UCSD-AML1 (cell line): ENCODE data around the gene KCNG2.

Experiments used
- DNase-seq: peaks from one replicate; lab custom pipeline; 2025; ENCODE audit not compliant: unreplicated experiment; lab: John Stamatoyannopoulos, UW

Gene KCNG2

GRCh38 chr18:79816981-79817606, 19.4 kb downstream of the KCNG2 start:
- DNase-seq: no peak

- no peak for DNase-seq
Observed at GRCh38 chr18:79817607-79817998, 19.9 kb downstream of the KCNG2 start.

GRCh38 chr18:79818036-79818435, 20.3 kb downstream of the KCNG2 start:
- DNase-seq: no peak

GRCh38 chr18:79818631-79819030, 20.9 kb downstream of the KCNG2 start:
- DNase-seq: no peak

GRCh38 chr18:79819064-79819967, 21.6 kb downstream of the KCNG2 start:
- DNase-seq: no peak

GRCh38 chr18:79819968-79820351, 22.2 kb downstream of the KCNG2 start:
- peak; percentile 61 for DNase-seq

- DNase-seq: no peak
Observed at GRCh38 chr18:79823120-79823519, 25.4 kb downstream of the KCNG2 start.

GRCh38 chr18:79825913-79826312, 28.2 kb downstream of the KCNG2 start:
- no peak for DNase-seq

- no peak for DNase-seq
Observed at GRCh38 chr18:79826966-79827365, 29.2 kb downstream of the KCNG2 start.

GRCh38 chr18:79828258-79828657, 30.5 kb downstream of the KCNG2 start:
- DNase-seq: no peak

GRCh38 chr18:79829136-79829854, 31.6 kb downstream of the KCNG2 start:
- DNase-seq: no peak

GRCh38 chr18:79832169-79832568, 34.4 kb downstream of the KCNG2 start:
- DNase-seq: no peak

- DNase-seq: no peak
Observed at GRCh38 chr18:79834834-79835233, 37.1 kb downstream of the KCNG2 start.

- no peak for DNase-seq
Observed at GRCh38 chr18:79841936-79842335, 44.2 kb downstream of the KCNG2 start.

- no peak for DNase-seq
Observed at GRCh38 chr18:79844999-79845563, 47.3 kb downstream of the KCNG2 start.

- DNase-seq: no peak
Observed at GRCh38 chr18:79846936-79847557, 49.3 kb downstream of the KCNG2 start.

- no peak for DNase-seq
Observed at GRCh38 chr18:79847606-79848293, 50.0 kb downstream of the KCNG2 start.

GRCh38 chr18:79848294-79848578, 50.5 kb downstream of the KCNG2 start:
- DNase-seq: no peak

GRCh38 chr18:79848579-79849327, 51.0 kb downstream of the KCNG2 start:
- DNase-seq: no peak
